HEK293 (cell line): Measurements from ENCODE around the gene KCNK1.

Experiments used
- CTCF ChIA-PET: fragments of 350-600 bp; formaldehyde crosslinking; extraction: SDS; loops from one replicate; lab custom pipeline; 2021; ENCODE audit warnings: antibody characterized with exemption; lab: Yijun Ruan, JAX
- POLR2A ChIA-PET: fragments of 300-600 bp; formaldehyde crosslinking; extraction: SDS; loops from one replicate; lab custom pipeline; 2020; ENCODE audit warnings: antibody characterized with exemption, inconsistent platforms; lab: Yijun Ruan, JAX
- H3K27ac ChIP-seq: fragments of 200-500 bp; sonication (Bioruptor generic); 2 replicates; pipeline ENCODE4 v1.5.1; 2014; ENCODE audit warnings: low read depth, low read length, control low read depth, inconsistent platforms; ENCODE audit errors: extremely low read depth
- H3K36me3 ChIP-seq, 2 experiments: fragments of 200-500 bp in 1 of 2; sonication (Bioruptor generic) in 1 of 2; 1 replicate in 1 of 2; 2 replicates in 1 of 2; pipeline ENCODE4 v1.5.1; 2014 to 2017; ENCODE audit warnings: inconsistent platforms in 2 of 2, low read length in 2 of 2; ENCODE audit not compliant: control insufficient read depth in 2 of 2, insufficient read depth in 1 of 2
- H3K4me1 ChIP-seq: fragments of 200-500 bp; sonication (Bioruptor generic); 2 replicates; pipeline ENCODE4 v1.5.1; 2014; ENCODE audit warnings: mild to moderate bottlenecking, low read length, inconsistent platforms; ENCODE audit not compliant: control insufficient read depth, insufficient read depth
- H3K4me3 ChIP-seq: 2 replicates; pipeline ENCODE4 v1.5.1; 2011; ENCODE audit warnings: low read depth, mild to moderate bottlenecking, control low read depth, low read length, moderate library complexity
- H3K9me3 ChIP-seq: fragments of 200-500 bp; sonication (Bioruptor generic); 2 replicates; pipeline ENCODE4 v1.5.1; 2014; ENCODE audit warnings: low read depth, low read length, inconsistent platforms; ENCODE audit not compliant: control insufficient read depth, insufficient read depth
- FEZF1 ChIP-seq: fragments of 450-650 bp; formaldehyde crosslinking; IDR thresholded peaks from 2 replicates; pipeline ENCODE4 v1.5.1; 2016; ENCODE audit warnings: missing biosample characterization, missing genetic modification characterization
- GLI2 ChIP-seq: fragments of 450-650 bp; formaldehyde crosslinking; IDR thresholded peaks from 2 replicates; pipeline ENCODE4; 2017; ENCODE audit warnings: missing biosample characterization, missing genetic modification characterization, low read depth, borderline replicate concordance
- GLIS2 ChIP-seq: fragments of 450-650 bp; formaldehyde crosslinking; IDR thresholded peaks from 2 replicates; pipeline ENCODE4 v1.5.1; 2016; ENCODE audit warnings: missing biosample characterization, missing genetic modification characterization
- HOXD13 ChIP-seq: sonication (generic); formaldehyde crosslinking; IDR thresholded peaks from 2 replicates; pipeline ENCODE4 v1.8.0; 2022; ENCODE audit warnings: missing genetic modification reagents, borderline replicate concordance
- KLF16 ChIP-seq: fragments of 450-650 bp; formaldehyde crosslinking; IDR thresholded peaks from 2 replicates; pipeline ENCODE4 v1.5.1; 2017; ENCODE audit warnings: missing biosample characterization, missing genetic modification characterization
- OSR2 ChIP-seq: fragments of 450-650 bp; formaldehyde crosslinking; IDR thresholded peaks from 2 replicates; pipeline ENCODE4 v1.5.1; 2016; ENCODE audit warnings: missing biosample characterization, missing genetic modification characterization
- PRDM1 ChIP-seq: fragments of 450-650 bp; formaldehyde crosslinking; IDR thresholded peaks from 2 replicates; pipeline ENCODE4; 2016; ENCODE audit warnings: missing biosample characterization, missing genetic modification characterization
- SCRT2 ChIP-seq: fragments of 450-650 bp; formaldehyde crosslinking; IDR thresholded peaks from 2 replicates; pipeline ENCODE4 v1.5.1; 2016; ENCODE audit warnings: missing biosample characterization, missing genetic modification characterization
- TCF7L2 ChIP-seq: IDR thresholded peaks from 2 replicates; pipeline ENCODE4 v1.6.1; 2011; ENCODE audit warnings: low read depth, mild to moderate bottlenecking, inconsistent platforms, low read length, moderate library complexity, borderline replicate concordance
- ZBTB20 ChIP-seq: fragments of 450-650 bp; formaldehyde crosslinking; IDR thresholded peaks from 2 replicates; pipeline ENCODE4 v1.5.1; 2016; ENCODE audit warnings: missing biosample characterization, missing genetic modification characterization
- ZFP69B ChIP-seq: fragments of 450-650 bp; formaldehyde crosslinking; IDR thresholded peaks from 2 replicates; pipeline ENCODE4 v1.5.1; 2016; ENCODE audit warnings: missing biosample characterization, missing genetic modification characterization
- ZNF169 ChIP-seq: fragments of 450-650 bp; formaldehyde crosslinking; IDR thresholded peaks from 2 replicates; pipeline ENCODE4 v1.5.1; 2016; ENCODE audit warnings: missing biosample characterization, missing genetic modification characterization
- ZNF184 ChIP-seq: fragments of 450-650 bp; IDR thresholded peaks from 2 replicates; pipeline ENCODE4 v1.5.1; 2018; ENCODE audit warnings: missing biosample characterization, mild to moderate bottlenecking, missing genetic modification characterization
- ZNF19 ChIP-seq: fragments of 450-650 bp; formaldehyde crosslinking; IDR thresholded peaks from 2 replicates; pipeline ENCODE4; 2016; ENCODE audit warnings: missing biosample characterization, missing genetic modification characterization, low read depth
- ZNF239 ChIP-seq: fragments of 450-650 bp; formaldehyde crosslinking; IDR thresholded peaks from 2 replicates; pipeline ENCODE4 v1.5.1; 2016; ENCODE audit warnings: missing biosample characterization, missing genetic modification characterization
- ZNF248 ChIP-seq: fragments of 450-650 bp; formaldehyde crosslinking; IDR thresholded peaks from 2 replicates; pipeline ENCODE4 v1.5.1; 2017; ENCODE audit warnings: missing biosample characterization, missing genetic modification characterization
- ZNF335 ChIP-seq: fragments of 450-650 bp; formaldehyde crosslinking; conservative IDR thresholded peaks from 2 replicates; pipeline ENCODE4 v1.5.1; 2016; ENCODE audit warnings: missing biosample characterization, missing genetic modification characterization
- ZNF341 ChIP-seq: fragments of 450-650 bp; formaldehyde crosslinking; IDR thresholded peaks from 2 replicates; pipeline ENCODE4; 2016; ENCODE audit warnings: low read depth, missing biosample characterization, missing genetic modification characterization
- ZNF394 ChIP-seq: fragments of 450-650 bp; formaldehyde crosslinking; IDR thresholded peaks from 2 replicates; pipeline ENCODE4 v1.5.1; 2016; ENCODE audit warnings: missing biosample characterization, missing genetic modification characterization, mild to moderate bottlenecking, moderate library complexity, borderline replicate concordance
- ZNF501 ChIP-seq: fragments of 450-650 bp; formaldehyde crosslinking; IDR thresholded peaks from 2 replicates; pipeline ENCODE4 v1.5.1; 2016; ENCODE audit warnings: missing biosample characterization, missing genetic modification characterization
- ZNF521 ChIP-seq: fragments of 450-650 bp; formaldehyde crosslinking; IDR thresholded peaks from 2 replicates; pipeline ENCODE4 v1.5.1; 2017; ENCODE audit warnings: missing biosample characterization, mild to moderate bottlenecking, missing genetic modification characterization
- ZNF596 ChIP-seq: fragments of 450-650 bp; IDR thresholded peaks from 2 replicates; pipeline ENCODE4 v1.5.0; 2018; ENCODE audit warnings: missing biosample characterization, mild to moderate bottlenecking, missing genetic modification characterization, moderate library complexity
- ZNF660 ChIP-seq: fragments of 450-650 bp; IDR thresholded peaks from 2 replicates; pipeline ENCODE4 v1.5.1; 2018; ENCODE audit warnings: missing biosample characterization, mild to moderate bottlenecking, missing genetic modification characterization
- ZNF701 ChIP-seq: fragments of 450-650 bp; formaldehyde crosslinking; IDR thresholded peaks from 2 replicates; pipeline ENCODE4 v1.5.1; 2016; ENCODE audit warnings: missing biosample characterization, missing genetic modification characterization
- ZNF707 ChIP-seq: fragments of 450-650 bp; formaldehyde crosslinking; IDR thresholded peaks from 2 replicates; pipeline ENCODE4 v1.5.1; 2016; ENCODE audit warnings: missing biosample characterization, missing genetic modification characterization
- ZNF785 ChIP-seq: fragments of 450-650 bp; formaldehyde crosslinking; IDR thresholded peaks from 2 replicates; pipeline ENCODE4 v1.5.1; 2016; ENCODE audit warnings: missing biosample characterization, missing genetic modification characterization
- ZSCAN23 ChIP-seq: fragments of 450-650 bp; formaldehyde crosslinking; IDR thresholded peaks from 2 replicates; pipeline ENCODE4 v1.5.1; 2016; ENCODE audit warnings: missing biosample characterization, missing genetic modification characterization
- TF ChIP-seq, protein P1 (sequence below): fragments of 450-650 bp; formaldehyde crosslinking; IDR thresholded peaks from 2 replicates; pipeline ENCODE4 v1.5.1; 2016; ENCODE audit warnings: missing biosample characterization, missing genetic modification characterization, borderline replicate concordance
- TF ChIP-seq, protein P2 (sequence below): fragments of 450-650 bp; formaldehyde crosslinking; IDR thresholded peaks from 2 replicates; pipeline ENCODE4 v1.5.1; 2016; ENCODE audit warnings: missing biosample characterization, missing genetic modification characterization, borderline replicate concordance
- TF ChIP-seq, protein P3 (sequence below): fragments of 450-650 bp; formaldehyde crosslinking; optimal IDR thresholded peaks from 2 replicates; pipeline ENCODE3; 2016; ENCODE audit warnings: missing biosample characterization, mild to moderate bottlenecking, missing genetic modification characterization

KCNK1 gene

DNA sequence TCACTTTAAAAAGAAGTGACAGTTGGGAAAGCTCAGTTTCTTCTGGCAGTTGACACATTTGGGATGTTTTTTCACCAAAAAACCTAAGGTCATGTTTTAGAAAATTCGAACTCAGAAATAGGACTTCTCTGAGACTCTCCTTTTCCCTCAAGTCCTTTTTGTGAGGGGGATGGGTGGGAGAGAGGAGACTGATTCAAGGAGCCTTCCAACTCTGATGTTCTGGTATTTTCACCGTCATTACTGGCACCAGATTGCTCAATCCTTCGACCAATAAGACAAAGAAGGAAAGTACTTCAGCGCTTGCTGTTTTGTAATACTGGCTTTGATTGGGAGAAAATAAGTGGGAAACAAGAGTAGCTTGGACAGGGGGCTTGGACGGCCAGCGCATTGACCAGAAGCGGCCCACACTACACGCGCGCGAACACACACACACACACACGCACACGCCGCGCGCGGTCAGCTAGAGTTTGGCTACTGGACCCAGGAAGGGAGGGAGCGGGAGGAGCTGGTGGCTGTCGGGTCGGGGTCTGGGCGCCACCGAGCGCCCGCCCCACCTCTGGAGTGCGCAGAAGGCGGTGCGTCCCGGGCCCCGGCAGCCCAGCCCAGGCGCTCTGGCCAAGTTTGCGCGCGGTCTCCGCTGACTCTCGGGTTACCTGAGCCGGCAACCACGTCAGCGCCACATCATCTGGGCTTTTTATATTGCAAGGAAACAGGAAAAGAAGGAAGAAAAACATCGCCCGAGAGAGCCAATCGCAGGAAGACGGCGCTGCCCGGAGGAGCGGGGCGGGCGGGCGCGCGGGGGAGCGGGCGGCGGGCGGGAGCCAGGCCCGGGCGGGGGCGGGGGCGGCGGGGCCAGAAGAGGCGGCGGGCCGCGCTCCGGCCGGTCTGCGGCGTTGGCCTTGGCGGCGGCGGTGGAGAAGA, at the start of gene KCNK1:
Gene KCNK1, plus strand, starts transcription at position 855 of the 921 bp plus-strand sequence. Its CDS starts 66 bp downstream, at position 921.
- CTCF ChIA-PET: interaction anchor here (0.6 to 1.7 kb wide), 4 partner anchors 9 to 172 kb away, joined by 3 to 7 read pairs (median 4); no protein-coding TSS in a partner anchor
- H3K27ac ChIP-seq: peak within 1 kb of the TSS; percentile 79
- H3K4me3 ChIP-seq: peak within 1 kb of the TSS; percentile 94
- H3K36me3 ChIP-seq: peaks cover under 1 to 9% of the 10 kb centered on the region in 2 experiments; a peak in 2 of 3 replicates
- H3K4me1 ChIP-seq: peaks cover 3% of the 10 kb centered on the region; the same call in 1 of the 2 replicates
- POLR2A ChIA-PET: interaction anchor here (0.5 to 1.7 kb wide), 8 partner anchors 11 to 172 kb away, joined by 3 to 9 read pairs (median 3); no protein-coding TSS in a partner anchor
- H3K9me3 ChIP-seq: no peaks in the 10 kb centered on the region
- TF ChIP-seq KLF16 (tag by site-specific recombination): peak; percentile 93
- TF ChIP-seq, protein P1, sequence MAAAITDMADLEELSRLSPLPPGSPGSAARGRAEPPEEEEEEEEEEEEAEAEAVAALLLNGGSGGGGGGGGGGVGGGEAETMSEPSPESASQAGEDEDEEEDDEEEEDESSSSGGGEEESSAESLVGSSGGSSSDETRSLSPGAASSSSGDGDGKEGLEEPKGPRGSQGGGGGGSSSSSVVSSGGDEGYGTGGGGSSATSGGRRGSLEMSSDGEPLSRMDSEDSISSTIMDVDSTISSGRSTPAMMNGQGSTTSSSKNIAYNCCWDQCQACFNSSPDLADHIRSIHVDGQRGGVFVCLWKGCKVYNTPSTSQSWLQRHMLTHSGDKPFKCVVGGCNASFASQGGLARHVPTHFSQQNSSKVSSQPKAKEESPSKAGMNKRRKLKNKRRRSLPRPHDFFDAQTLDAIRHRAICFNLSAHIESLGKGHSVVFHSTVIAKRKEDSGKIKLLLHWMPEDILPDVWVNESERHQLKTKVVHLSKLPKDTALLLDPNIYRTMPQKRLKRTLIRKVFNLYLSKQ (tag by site-specific recombination): no peak
- TF ChIP-seq SCRT2 (tag by site-specific recombination): no peak
- TF ChIP-seq ZNF521: no peak
- TF ChIP-seq GLIS2 (tag by site-specific recombination): peak; percentile 60; the same call in 1 of the 2 replicates
- TF ChIP-seq HOXD13: no peak
- no peak for TF ChIP-seq FEZF1
- no peak for TF ChIP-seq GLI2 (tag by site-specific recombination)
- 0 out of 2 replicates have a peak, but pooled peaks have one; percentile 63 for TF ChIP-seq ZSCAN23 (tag by site-specific recombination)
- TF ChIP-seq, protein P2, sequence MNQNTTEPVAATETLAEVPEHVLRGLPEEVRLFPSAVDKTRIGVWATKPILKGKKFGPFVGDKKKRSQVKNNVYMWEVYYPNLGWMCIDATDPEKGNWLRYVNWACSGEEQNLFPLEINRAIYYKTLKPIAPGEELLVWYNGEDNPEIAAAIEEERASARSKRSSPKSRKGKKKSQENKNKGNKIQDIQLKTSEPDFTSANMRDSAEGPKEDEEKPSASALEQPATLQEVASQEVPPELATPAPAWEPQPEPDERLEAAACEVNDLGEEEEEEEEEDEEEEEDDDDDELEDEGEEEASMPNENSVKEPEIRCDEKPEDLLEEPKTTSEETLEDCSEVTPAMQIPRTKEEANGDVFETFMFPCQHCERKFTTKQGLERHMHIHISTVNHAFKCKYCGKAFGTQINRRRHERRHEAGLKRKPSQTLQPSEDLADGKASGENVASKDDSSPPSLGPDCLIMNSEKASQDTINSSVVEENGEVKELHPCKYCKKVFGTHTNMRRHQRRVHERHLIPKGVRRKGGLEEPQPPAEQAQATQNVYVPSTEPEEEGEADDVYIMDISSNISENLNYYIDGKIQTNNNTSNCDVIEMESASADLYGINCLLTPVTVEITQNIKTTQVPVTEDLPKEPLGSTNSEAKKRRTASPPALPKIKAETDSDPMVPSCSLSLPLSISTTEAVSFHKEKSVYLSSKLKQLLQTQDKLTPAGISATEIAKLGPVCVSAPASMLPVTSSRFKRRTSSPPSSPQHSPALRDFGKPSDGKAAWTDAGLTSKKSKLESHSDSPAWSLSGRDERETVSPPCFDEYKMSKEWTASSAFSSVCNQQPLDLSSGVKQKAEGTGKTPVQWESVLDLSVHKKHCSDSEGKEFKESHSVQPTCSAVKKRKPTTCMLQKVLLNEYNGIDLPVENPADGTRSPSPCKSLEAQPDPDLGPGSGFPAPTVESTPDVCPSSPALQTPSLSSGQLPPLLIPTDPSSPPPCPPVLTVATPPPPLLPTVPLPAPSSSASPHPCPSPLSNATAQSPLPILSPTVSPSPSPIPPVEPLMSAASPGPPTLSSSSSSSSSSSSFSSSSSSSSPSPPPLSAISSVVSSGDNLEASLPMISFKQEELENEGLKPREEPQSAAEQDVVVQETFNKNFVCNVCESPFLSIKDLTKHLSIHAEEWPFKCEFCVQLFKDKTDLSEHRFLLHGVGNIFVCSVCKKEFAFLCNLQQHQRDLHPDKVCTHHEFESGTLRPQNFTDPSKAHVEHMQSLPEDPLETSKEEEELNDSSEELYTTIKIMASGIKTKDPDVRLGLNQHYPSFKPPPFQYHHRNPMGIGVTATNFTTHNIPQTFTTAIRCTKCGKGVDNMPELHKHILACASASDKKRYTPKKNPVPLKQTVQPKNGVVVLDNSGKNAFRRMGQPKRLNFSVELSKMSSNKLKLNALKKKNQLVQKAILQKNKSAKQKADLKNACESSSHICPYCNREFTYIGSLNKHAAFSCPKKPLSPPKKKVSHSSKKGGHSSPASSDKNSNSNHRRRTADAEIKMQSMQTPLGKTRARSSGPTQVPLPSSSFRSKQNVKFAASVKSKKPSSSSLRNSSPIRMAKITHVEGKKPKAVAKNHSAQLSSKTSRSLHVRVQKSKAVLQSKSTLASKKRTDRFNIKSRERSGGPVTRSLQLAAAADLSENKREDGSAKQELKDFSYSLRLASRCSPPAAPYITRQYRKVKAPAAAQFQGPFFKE (tag by site-specific recombination): no peak
- TF ChIP-seq ZNF19 (tag by site-specific recombination): no peak
- TF ChIP-seq, protein P3, sequence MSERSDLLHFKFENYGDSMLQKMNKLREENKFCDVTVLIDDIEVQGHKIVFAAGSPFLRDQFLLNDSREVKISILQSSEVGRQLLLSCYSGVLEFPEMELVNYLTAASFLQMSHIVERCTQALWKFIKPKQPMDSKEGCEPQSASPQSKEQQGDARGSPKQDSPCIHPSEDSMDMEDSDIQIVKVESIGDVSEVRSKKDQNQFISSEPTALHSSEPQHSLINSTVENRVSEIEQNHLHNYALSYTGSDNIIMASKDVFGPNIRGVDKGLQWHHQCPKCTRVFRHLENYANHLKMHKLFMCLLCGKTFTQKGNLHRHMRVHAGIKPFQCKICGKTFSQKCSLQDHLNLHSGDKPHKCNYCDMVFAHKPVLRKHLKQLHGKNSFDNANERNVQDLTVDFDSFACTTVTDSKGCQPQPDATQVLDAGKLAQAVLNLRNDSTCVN (tag by site-specific recombination): peak; percentile 97
- peak; percentile 80 for TF ChIP-seq OSR2 (tag by site-specific recombination)
- TF ChIP-seq ZNF184 (tag by site-specific recombination): peak; percentile 45; the same call in 1 of the 2 replicates
- peak; percentile 86 for TF ChIP-seq PRDM1
- no peak for TF ChIP-seq TCF7L2
- TF ChIP-seq ZNF341 (tag by site-specific recombination): peak; percentile 46; the same call in 1 of the 2 replicates
- TF ChIP-seq ZNF701: no peak
- no peak for TF ChIP-seq ZNF248
- TF ChIP-seq ZNF394 (tag by site-specific recombination): peak; percentile 82; the same call in 1 of the 2 replicates
- TF ChIP-seq ZNF501 (tag by site-specific recombination): peak; percentile 89
- TF ChIP-seq ZNF660 (tag by site-specific recombination): no peak; the same call in 1 of the 2 replicates
- TF ChIP-seq ZNF239 (tag by site-specific recombination): 0 out of 2 replicates have a peak, but pooled peaks have one; percentile 12
- TF ChIP-seq ZNF785: peak; percentile 91; the same call in 1 of the 2 replicates
- no peak for TF ChIP-seq ZNF596 (tag by site-specific recombination)
- TF ChIP-seq ZFP69B (tag by site-specific recombination): peak; percentile 97
- peak; percentile 97 for TF ChIP-seq ZBTB20 (tag by site-specific recombination)
- peak; percentile 91 for TF ChIP-seq ZNF335 (tag by site-specific recombination)
- no peak for TF ChIP-seq ZNF169 (tag by site-specific recombination)
- no peak for TF ChIP-seq ZNF707 (tag by site-specific recombination)
